NCI-H524 treated with DMSO at 0.1 percent for 48 hours (cell line): Measurements from ENCODE around the gene CDH5.
A peak's percentile ranks its signal among the peaks of the same experiment; 100 is the strongest.

Experiments
- DNase-seq: peaks from one replicate; lab custom pipeline; 2025; lab: John Stamatoyannopoulos, UW

CDH5 gene

GRCh38 chr16:66354034-66354909, 12.2 kb upstream of the CDH5 start:
- no peak for DNase-seq

DNA sequence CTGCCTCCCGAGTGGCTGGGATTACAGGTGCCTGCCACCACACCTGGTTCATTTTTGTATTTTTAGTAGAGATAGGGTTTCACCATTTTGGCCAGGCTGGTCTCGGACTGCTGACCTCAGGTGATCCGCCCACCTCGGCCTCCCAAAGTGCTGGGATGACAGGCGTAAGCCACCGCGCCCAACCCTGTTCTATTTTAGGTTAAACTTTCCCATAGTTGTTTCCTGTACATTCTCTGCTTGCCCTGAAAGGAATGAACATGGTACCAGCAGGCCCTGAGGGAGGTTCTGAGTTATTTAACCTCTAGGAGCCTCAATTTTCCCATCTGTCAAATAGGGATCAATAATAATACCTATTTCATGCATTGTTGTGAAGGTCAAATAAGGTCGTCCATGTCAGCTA, 11.0 kb upstream of the CDH5 start:
- no peak for DNase-seq

- no peak for DNase-seq
Observed at GRCh38 chr16:66357523-66357928, 9.0 kb upstream of the CDH5 start.

- no peak for DNase-seq
Observed at GRCh38 chr16:66358231-66358630, 8.3 kb upstream of the CDH5 start.

DNA sequence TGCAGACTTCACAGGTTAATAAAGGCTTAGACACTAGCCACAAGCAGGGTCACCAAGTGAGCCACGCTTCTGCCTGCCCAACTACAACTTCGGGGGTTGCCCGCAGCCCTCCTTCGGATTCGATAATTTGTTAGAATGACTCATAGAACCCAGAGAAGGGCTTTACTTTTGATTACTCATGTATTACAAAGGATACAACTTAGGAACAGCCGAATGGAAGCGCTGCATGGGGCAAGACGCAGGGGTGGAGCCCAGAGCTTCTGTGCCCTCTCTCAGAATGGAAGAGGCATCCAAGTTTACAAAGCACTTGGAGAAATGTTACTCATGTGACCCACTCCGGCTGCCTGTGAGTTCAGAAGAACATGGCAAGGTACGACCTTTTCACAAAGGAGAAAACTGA, 7.5 kb upstream of the CDH5 start:
- no peak for DNase-seq

DNA sequence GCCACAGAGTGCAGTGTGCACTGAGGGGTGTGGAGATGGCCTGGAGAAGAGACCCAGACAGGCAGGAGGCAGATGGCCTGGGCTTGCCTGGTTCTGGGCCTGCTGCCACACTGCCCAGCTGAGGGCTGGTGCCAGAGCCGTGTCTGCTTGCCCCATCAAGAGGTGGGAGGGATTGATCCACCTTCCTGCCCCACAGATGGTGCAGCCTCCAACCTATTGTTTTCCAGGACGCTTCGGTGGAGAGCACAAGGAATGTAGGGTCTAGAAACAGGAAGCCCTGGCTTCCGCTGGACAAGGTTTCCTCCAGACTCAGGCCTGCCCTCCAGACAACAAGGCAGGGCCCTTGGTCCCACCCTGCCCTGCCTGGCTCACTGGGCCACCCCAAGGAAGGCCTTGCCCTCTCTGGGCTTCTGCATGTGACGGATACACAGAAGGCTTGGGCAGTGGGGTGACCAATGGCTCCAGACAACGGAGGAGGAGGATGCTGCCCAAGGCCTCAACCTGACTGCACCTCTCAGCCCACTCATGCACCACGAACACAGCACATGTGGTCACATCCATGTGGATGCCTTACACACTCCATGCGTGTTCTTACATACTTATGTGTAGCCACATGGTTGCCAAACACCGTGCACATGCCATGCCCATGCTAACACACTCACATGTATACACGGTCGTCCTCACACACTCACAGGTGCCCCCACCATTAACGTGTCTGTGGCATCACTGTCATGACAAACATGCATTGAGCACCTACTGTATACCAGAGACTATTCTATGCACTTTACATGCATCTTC, 6.5 kb upstream of the CDH5 start:
- peak; percentile 72 for DNase-seq

GRCh38 chr16:66360624-66361324, 5.7 kb upstream of the CDH5 start:
- no peak for DNase-seq

DNA sequence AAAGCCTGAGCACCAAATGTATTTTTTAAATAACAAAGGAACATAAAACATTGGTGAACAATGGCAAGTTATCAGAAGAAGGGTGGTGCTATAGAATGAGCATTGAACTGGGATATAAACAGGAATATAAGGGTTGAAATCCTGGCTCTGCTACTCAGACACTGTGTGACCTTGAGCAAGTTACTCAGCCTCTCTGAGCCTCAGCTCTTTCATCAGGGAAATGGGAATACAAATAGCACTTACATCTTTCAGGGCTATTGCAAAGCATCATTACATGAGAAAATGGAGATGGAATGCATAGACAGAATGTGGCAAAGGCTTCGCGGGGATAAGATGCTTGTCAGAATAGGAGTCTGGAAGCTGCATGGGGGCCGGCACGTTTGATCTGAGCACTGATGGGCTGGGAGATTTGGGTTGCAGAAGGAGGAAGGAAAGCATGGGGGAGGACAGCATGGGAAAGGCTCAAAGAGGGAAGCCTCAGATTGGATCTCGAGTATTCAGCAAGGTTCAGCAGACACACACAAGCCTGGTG, 4.8 kb upstream of the CDH5 start:
- DNase-seq = no peak

- no peak for DNase-seq
Observed at GRCh38 chr16:66363211-66363777, 3.2 kb upstream of the CDH5 start.

DNA sequence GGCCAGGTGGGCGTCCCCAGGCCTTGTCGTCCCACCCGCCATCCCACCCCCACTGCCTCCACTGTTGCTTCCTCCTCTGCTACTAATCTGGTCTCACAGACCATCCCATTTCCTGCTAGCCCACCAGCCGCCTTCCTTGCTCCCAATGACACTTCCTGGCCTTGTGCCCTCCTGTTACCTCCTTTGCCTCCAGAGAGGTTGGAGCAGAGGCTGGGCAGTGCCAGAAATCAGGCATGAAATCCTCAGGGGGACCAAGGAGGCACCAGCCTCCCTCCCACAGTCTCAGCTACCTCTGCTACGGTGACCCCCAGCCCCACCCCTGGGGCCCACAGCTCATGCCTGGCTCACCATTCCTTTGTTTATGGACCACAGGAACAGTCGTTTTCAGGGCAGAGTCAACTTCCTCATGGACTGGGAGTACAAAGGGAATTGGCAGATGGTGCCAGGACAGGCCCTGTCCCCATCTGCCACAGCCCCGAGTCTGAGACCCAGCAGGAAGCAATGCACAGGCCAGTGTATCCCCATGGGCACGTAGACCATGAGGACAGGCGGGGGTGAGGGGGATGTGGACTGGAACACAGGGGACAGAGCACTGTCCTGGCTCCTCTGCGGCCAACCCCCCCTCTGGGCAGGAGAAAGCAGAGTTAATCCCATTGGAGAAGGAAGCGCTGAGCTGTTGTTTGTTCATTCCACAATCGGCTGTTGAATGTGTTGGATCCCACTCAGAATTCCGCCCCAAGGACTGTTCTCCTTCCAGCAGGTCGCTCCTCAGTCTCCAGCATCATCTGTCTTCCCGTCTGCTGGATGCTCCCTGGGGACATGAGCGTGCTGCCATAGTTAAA, 2.2 kb upstream of the CDH5 start:
- DNase-seq = peak; percentile 98

GRCh38 chr16:66364959-66365306, 1.6 kb upstream of the CDH5 start:
- no peak for DNase-seq

GRCh38 chr16:66365651-66366050, 840 bp upstream of the CDH5 start:
- DNase-seq = no peak

DNA sequence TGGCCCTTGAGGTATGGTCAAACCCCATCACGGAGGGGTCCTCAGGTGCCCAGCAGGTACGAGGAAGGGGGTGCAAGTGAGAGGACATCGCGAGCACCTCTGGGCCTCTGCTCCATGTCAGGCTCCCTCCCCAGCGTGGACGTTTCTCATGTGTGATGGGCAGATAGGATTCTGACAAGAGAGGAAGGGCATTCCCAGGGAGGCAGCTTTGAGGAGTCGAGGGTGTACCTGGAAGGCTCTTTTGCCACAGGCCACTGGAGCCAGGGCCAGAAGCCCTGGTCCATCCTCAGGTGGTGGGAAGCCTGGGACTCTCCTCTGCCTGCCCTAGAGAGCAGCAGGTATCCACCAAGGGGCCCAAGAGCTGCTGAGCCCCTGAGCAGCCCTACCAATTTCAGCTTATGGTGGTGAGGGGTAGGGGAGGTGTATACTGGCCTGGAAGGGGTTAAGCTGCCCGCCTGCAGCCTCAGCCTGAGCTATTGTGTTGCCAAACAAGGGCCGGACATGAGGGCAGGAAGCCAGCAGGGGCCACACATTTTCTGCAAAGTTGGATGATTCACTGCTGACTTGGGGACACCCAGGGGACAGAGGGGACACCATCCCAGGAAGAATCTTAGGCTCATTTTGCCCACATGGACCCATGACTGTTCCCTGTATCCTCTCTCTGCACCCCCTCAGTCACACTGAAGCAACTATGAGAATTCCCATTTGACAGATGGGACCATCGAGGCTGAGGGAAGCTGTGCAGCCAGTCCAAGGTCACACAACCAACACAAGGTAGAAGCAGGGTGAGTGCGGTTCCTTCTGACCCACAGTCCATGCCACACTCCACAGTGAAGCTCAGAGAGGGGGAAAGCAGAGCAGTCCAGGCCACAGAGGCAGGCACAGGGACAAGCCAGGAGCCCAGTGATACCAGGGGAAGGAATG, 1.7 kb downstream of the CDH5 start:
- no peak for DNase-seq

DNA sequence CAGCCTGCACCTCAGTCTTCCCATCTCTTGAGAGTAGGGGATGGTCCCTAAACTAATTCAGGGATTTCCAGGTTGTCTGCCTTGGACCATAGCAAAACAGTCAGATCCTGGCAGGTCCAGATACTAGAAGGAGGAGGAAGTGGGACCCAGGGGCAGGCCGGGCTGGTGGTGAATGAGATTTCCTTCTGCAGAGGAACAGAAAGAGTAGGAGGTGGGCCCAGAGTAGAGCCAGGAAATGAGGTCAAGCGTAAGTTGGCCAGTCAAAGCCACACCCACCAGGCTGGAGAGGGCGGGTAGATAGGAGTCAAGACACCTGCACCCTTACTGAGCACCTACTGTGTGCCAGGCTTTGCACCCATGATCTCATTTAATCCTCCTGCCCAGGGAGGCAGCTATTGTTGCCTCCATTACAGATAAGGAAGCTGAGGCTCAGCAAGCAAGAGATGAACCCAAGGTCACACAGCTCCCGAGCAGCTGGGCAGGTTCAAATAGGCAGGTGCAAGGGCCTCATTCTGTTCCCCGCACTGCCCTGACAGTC, 2.6 kb downstream of the CDH5 start:
- DNase-seq = no peak

DNA sequence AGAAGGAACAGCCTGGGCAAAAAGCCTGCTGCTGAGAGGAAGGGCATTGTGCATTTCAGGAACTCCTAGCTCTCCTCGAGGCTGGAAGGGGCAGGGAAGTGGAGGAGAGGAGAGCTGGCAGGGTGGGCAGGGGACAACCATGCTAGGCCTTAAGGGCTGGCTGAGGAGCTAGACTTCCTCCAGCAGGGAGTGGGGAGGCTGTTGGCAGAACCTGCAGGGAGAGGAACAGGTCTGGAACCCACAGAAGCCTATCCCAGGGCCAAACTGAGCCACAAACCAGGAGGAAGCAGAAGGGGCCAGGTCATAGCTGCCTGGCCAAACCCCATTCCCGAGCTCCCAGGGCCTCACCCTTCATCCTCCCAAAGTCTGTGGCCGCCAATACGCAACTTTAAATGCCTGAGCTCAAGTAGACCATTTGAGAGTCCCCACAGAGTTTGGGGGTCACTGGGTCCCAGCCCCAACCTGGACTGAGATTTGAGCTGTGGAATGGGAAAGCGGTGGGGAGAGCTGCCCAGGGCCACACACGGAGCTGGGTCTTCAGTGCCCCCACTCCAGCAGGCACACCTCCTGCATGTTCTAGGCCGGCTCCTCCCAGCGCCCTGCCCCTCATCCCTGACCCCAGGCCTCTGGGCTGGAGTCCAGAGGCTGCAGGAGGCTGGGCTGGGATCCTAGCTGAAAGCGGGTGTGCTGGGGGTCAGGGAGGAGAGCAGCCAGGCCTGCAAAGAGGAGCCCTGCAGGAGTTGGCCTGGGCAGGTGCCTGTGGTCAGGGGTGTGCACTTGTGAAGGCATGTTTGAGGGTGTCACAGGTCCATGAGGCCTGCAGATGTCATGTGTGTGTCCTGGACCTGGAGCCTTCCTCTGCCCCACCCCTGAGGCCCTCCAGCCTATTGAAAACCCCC, 4.5 kb downstream of the CDH5 start:
- DNase-seq = no peak

DNA sequence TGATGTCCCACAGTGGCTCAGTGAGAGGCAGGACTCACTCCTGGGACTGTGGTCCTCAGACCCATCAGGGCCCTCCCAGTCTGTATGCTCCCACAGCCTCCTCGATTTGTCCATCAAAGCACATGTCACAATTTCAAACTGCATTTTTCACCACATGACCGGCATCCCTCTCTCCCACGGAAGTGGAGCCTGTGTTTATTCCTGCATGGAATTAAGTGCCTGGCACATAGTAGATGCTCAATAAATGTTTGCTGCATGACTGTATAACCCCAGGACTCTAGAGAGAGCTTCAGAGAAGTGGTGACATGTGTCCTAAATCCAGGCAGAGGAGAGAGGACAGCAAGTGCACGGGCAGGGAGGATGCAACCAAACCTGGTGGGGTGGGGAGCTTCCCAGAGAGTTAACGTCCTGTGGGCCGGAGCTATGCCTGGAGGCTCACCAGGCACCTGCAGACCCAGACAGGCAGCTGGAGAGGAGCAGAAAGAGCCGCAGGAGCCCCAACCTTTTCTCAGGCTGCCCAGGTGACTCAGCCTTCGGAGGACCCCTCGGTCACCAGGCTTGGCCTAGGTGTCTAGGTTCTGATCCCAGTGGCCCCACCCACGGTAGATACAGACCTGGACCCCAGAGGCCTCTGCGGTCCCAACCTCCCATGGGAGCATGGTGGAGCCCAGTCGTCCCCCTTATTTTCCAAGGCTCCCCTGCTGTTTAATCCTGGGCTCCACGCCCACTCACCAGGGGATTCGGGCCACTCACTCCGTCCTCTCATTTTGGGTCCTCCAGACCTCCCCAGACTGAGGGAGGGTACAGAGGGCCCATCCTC, 5.8 kb downstream of the CDH5 start:
- no peak for DNase-seq

- DNase-seq = no peak
Observed at GRCh38 chr16:66372898-66373155, 6.3 kb downstream of the CDH5 start.

DNA sequence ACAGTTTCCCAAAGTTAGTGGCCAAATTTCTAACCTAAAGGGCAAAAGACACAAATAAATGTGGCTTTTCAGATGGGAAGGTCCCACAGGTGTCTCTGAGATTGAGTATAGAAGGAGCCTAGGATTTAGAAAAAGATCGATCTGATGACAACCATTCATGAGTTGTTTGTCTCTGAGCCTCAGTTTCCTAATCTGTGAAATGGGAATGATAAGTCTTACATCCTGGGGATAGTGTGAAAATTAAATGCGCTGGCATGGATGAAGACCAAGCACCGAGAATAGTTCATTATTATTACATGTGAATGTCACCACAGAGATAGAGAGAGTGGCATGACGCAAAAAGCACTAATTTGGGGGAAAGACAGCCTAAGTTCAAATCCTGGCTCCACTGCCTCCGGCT, 7.2 kb downstream of the CDH5 start:
- no peak for DNase-seq
